GM12801 (cell line): Measurements from ENCODE around the gene JPT1.

Experiments
- CTCF ChIP-seq: IDR thresholded peaks from one replicate; pipeline ENCODE4 v1.5.1; 2011; ENCODE audit warnings: control low read depth; ENCODE audit not compliant: insufficient read length; ENCODE audit errors: extremely low read depth

Gene JPT1

GRCh38 chr17:75090871-75091854 is 63.1 kb downstream of the JPT1 start:
- no peak for TF ChIP-seq CTCF

GRCh38 chr17:75088465-75089417 is 65.6 kb downstream of the JPT1 start:
- no peak for TF ChIP-seq CTCF

GRCh38 chr17:75087558-75088453 is 66.5 kb downstream of the JPT1 start, which contains the start of gene SLC16A5:
Gene SLC16A5 (plus strand): TSS chr17:75087954. CDS start chr17:75093637, 5,683 bp downstream.
- TF ChIP-seq CTCF: no peak

GRCh38 chr17:75087182-75087557 is 67.1 kb downstream of the JPT1 start:
- TF ChIP-seq CTCF: no peak

GRCh38 chr17:75086496-75087181 is 67.7 kb downstream of the JPT1 start:
- no peak for TF ChIP-seq CTCF
